HG03354 (cell line): ENCODE results near the gene CLDN2.
"Not testable (repeated sequence)": the region's sequence is repeated elsewhere in the genome, so short reads cannot be mapped to it uniquely, and the experiment has no call there.

ENCODE experiments used
- ATAC-seq: cut with Tn5 transposase; IDR thresholded peaks from one replicate; pipeline ENCODE4 v1.9.1; 2021; ENCODE audit warnings: mild to moderate bottlenecking; ENCODE audit not compliant: unreplicated experiment, poor library complexity, severe bottlenecking

Gene CLDN2

GRCh38 chrX:106919932-106920452, at the start of gene CLDN2:
CLDN2 (plus strand) TSS chrX:106920402; CDS start chrX:106928229, 7,827 bp downstream.
- ATAC-seq: no peak

DNA sequence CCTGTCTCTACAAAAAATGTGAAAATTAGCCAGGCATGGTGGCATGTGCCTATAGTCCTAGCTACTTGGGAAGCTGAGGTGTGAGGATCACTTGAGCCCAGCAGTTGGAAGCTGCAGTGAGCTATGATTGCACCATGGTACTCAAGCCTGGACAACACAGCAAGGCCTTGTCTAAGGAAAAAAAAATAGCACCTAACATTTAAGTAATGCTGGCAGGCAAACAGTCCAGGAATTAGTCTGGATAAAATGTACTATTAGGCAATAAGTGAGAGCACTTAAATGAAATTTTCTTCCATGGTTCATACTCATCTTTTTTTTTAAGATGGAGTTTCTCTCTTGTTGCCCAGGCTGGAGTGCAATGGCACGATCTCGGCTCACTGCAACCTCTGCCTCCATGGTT, 47.4 kb upstream of the CLDN2 start:
- ATAC-seq: not testable (repeated sequence)

GRCh38 chrX:106874075-106874474, 46.1 kb upstream of the CLDN2 start:
- no peak for ATAC-seq

DNA sequence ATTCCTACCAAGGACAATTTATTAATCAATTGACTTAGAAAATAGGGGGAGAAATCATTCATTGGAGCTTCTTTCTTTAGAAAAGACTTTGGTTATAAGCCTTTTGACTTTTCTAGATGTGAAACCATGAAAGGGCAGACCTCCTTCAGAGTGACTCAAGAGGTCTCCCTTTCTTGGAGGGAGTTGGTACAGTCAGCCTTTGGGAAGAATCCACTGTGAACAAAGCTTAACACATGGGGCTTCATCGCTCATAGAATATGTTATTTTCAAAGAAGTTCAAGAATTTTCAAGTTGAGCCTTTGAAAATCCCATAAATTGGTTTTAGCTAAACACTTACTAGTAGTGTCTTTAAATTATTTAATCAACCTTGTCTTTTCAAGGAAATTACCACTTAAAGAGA, 45.1 kb upstream of the CLDN2 start:
- ATAC-seq: no peak

DNA sequence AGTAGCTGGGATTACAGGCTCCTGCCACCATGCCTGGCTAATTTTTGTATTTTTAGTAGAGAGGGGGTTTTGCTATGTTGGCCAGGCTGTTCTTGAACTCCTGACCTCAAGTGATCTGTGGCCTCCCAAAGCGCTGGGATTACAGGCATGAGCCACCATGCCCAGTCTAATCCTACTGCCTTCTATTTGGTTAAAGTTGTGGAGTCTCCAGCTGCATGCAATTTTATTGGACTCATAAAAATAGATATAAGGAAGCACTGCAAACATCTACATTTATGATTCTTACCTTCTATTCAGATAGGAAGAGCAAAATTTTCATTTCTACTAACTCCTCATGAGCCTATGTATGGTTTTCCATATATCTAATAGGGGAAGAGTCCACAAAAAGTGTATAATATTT, 30.7 kb upstream of the CLDN2 start:
- no peak for ATAC-seq

GRCh38 chrX:106891762-106892460, 28.3 kb upstream of the CLDN2 start:
- ATAC-seq: no peak

DNA sequence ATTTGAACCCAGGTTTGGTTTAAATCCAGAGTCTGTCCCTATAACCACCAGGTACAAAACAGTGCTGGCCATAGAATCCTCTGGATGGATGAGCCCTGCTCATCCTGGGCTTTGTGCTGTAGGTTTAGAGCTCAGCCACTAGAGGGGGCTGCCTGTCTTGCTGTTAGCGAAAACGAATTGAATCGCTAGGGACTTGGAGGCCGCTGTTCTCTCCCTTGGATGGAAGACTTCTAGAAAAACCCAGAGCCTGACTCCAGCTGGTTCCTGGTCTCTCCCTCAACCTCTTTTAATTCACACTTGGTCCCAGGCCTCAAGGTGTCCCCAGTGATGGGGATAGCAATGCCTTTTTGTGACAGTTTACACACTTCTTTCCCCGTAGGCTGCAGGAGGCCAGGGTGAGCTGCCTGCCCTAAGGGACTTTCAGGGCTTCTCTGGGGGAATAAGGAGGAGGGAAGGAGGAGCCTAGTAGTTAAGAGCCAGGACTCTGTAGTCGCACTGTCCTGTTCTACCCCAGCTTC, 25.8 kb upstream of the CLDN2 start:
- peak; percentile 73 for ATAC-seq

DNA sequence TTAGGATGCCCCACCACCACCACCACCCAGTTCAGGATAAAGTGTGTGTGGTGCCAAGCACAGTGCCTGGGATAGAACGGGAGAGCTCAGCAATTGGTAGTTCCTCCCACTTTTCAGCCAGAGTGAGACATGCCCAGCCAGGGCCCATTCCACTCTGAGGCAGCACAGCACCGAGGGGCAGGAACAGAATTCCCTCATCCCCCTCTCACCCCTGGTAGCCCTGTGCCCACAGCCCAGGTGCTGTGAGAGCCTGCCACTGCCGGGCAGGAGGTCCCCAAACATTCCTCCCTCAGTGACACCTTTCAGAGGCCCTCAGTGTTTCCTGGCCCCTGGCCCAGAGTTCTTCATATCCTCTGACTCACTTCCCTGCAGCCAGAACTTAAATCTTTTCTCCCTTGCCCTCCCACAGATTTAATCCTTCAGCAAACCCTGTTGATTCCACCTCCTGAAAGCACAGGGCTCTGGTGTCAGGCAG, 25.2 kb upstream of the CLDN2 start:
- ATAC-seq: no peak

DNA sequence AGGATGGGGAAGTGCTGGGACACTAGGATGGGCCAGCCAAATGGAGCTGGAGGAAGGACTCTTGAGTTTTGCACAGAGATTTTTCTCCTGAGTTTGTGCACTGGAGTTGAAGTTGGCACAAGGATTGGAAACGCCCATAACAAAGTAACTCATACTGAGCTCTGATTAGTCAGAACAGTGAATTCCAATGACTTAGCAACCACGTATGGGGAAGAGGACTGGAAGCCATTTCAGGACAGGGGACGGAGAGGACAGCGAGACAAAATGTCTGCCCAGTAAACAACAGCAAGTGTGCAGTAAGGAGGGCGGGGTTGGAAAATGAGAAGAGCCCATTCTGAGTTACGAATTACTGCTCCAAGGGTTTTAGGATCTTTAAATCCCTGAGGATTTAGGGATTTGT, 22.9 kb upstream of the CLDN2 start:
- ATAC-seq: no peak

- ATAC-seq: peak; percentile 78
Measured at GRCh38 chrX:106898462-106898861, 21.7 kb upstream of the CLDN2 start.

- ATAC-seq: no peak
Measured at GRCh38 chrX:106899276-106899675, 20.9 kb upstream of the CLDN2 start.

DNA sequence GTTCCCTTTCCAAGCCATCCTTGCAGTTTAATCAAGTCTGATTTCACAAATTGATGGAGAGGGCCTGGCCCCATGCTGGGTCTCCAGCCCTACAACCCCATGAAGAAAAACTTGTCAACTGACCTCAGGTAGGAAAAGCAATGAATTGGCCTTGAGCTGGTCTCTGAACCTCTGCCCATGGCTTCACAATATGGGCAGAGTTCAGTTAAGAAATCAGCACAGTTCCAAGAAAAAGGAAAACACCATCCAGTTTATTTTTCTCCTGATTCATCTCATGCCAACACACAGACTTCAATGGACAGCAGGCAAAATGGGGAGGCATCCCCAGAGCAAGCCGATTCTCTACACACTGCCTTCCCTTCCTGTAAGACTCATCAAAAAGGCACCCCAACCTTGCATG, 20.4 kb upstream of the CLDN2 start:
- no peak for ATAC-seq

DNA sequence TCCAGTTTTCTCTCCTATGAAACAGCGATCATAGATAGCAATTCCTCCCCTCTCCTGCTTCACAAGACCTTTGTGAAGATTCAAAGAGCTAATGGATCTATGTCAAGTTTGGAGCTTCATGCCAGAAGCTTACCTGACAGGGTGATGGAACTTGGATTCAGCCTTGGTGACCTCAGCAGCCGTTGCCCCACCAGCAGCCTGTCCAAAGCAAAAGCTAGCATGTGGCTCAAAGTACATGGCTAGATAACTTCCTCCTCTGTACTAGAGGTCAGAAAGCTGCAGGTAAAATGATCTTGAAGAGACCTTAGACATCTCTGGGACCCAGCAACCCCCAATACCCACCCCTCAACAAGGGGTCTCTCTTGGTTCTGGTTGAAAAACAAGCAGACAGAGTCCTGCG, 18.9 kb upstream of the CLDN2 start:
- ATAC-seq: no peak

- ATAC-seq: no peak
Measured at GRCh38 chrX:106901781-106902219, 18.4 kb upstream of the CLDN2 start.

GRCh38 chrX:106902684-106903083, 17.5 kb upstream of the CLDN2 start:
- ATAC-seq: no peak

DNA sequence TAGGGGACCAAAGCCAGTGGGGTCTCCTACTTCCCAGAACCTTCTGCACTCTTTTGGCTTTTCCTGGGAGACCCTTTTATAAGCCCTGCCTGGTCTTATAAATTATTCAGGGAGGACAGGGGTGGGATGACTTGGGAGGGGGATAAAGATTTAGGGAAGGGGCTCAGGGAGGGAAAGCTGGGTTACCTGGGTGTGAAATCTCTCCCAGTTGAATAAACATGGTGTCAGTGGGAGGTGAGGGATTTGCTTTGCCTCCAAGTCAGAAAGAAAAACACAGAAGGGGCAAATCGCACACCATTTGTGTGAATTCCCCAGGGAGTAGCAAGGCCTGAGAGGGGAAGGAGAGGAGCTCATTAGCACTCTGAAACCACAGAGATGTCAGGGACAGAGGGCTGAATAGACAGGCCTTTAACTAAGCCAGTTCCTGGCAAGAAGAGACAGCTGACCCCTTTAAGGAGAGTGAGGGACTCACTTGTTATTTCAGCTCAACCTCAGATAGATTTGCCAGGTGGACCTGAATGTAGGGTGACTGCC, 16.8 kb upstream of the CLDN2 start, which contains the start of gene RIPPLY1:
RIPPLY1 (minus strand) TSS at position 51 of the 534 bp plus-strand sequence. CDS start 54 bp downstream, outside the sequence.
- no peak for ATAC-seq

- no peak for ATAC-seq
Measured at GRCh38 chrX:106903856-106904528, 16.2 kb upstream of the CLDN2 start.

- ATAC-seq: no peak
Measured at GRCh38 chrX:106905064-106905708, 15.0 kb upstream of the CLDN2 start.

- ATAC-seq: no peak
Measured at GRCh38 chrX:106906361-106906760, 13.8 kb upstream of the CLDN2 start.

DNA sequence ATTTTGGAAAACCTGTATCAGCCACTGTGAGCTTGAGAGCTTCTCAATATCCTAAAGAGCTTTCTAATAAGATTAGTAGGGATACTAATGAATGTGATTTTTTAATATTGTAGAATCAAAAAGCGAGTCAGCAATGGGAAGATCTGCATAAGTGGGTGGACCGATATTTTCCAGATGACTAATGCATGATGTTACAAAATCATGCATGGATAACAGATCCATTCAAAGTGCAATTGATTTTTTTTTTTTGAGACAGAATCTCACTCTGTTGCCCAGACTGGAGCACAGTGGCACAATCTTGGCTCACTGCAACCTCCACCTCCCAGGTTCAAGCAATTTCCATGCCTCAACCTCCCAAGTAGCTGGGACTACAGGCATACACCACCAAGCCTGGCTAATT, 7.3 kb upstream of the CLDN2 start:
- ATAC-seq: no peak
